Kidney epithelial cell (primary cell): ENCODE measurements around the gene ARHGAP19. TPM values are rescaled to one million over a fixed set of nuclear protein-coding genes. Genes with fewer than 3 reads are reported as not detected.

Experiments used
- DNase-seq: peaks from one replicate; pipeline ENCODE4 v3.0.0-alpha.2; 2010; ENCODE audit warnings: low read depth
- H3K27me3 ChIP-seq: 2 replicates; pipeline ENCODE4 v1.6.0; 2011; ENCODE audit warnings: low read length; ENCODE audit not compliant: control insufficient read depth, insufficient read depth
- H3K36me3 ChIP-seq: 2 replicates; pipeline ENCODE4 v1.5.1; 2011; ENCODE audit warnings: low read length; ENCODE audit not compliant: control insufficient read depth, insufficient read depth
- H3K4me3 ChIP-seq: 2 replicates; pipeline ENCODE4 v1.5.1; 2011; ENCODE audit warnings: low read depth, mild to moderate bottlenecking, control low read depth, low read length
- total RNA-seq: library from RNA; depleted of rRNA; stranded (reverse); fragments of >200 nt; gene quantifications from 2 replicates; pipeline ENCODE4 v1.2.3, GENCODE V29; 2015
- TF ChIP-seq, protein P1 (sequence below): IDR thresholded peaks from 2 replicates; pipeline ENCODE4 v1.5.1; 2011; ENCODE audit warnings: mild to moderate bottlenecking, moderate library complexity, low read length, control low read depth, inconsistent platforms; ENCODE audit not compliant: insufficient read depth, poor library complexity, severe bottlenecking

Gene ARHGAP19
- total RNA-seq, 1 donor from 2014 or later, result 5.4 TPM

DNA sequence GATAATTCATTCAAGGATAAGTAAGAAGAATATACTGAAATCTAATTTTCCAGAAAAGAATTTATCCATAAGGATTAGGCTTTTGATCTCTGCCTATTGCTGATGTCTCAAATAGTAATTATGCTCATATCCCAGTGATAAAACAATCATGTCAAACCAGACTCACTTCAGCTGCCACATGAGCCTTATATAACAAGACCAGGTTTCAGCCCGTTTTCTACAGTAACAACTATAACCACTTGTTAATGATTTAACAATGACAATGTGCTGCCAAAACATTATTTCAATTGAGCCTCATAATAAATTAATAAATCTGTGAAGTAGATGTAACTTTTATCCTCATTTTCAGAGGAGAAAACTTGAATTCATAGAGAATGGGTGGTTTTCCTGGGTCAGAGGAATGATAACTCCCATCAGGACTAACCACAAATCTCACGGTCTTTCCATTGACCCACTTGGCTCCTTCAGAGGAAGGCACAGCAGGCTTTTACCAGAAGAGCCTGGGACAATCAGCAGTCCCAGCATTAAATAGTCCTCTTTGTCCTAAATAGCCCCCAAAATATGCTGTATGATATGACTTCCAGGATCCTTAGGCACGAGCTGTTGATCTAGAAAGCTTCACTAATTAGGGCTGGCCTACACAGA, 64.2 kb downstream of the ARHGAP19 start:
- Histone ChIP-seq H3K27me3 (no peaks in the 10 kb centered on the region), H3K36me3 (no peaks in the 10 kb centered on the region), H3K4me3 (no peak overlapping the region)
- no peak for DNase-seq
- TF ChIP-seq, protein P1, sequence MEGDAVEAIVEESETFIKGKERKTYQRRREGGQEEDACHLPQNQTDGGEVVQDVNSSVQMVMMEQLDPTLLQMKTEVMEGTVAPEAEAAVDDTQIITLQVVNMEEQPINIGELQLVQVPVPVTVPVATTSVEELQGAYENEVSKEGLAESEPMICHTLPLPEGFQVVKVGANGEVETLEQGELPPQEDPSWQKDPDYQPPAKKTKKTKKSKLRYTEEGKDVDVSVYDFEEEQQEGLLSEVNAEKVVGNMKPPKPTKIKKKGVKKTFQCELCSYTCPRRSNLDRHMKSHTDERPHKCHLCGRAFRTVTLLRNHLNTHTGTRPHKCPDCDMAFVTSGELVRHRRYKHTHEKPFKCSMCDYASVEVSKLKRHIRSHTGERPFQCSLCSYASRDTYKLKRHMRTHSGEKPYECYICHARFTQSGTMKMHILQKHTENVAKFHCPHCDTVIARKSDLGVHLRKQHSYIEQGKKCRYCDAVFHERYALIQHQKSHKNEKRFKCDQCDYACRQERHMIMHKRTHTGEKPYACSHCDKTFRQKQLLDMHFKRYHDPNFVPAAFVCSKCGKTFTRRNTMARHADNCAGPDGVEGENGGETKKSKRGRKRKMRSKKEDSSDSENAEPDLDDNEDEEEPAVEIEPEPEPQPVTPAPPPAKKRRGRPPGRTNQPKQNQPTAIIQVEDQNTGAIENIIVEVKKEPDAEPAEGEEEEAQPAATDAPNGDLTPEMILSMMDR, result no peak

DNA sequence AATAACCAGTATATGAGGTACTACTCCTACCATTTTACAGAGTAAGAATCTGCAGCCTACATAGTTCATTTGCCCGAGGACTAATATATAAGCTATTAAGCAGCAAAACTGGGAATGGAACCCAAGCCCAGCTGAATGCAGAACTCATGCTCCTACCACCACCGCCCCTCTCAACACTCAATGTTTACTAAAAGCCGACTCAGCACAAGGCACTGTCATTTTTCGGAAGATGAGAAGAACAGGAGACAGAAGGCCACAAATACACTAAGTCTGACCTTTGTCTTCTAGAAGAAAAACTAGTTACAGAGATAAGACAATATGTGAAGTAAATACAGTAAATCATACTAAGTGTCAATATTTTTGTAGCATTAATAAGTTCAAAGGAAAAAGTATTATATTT, 66.0 kb downstream of the ARHGAP19 start:
- TF ChIP-seq, protein P1, result no peak
- no peak for DNase-seq
- no peaks in the 10 kb centered on the region for H3K36me3 ChIP-seq

DNA sequence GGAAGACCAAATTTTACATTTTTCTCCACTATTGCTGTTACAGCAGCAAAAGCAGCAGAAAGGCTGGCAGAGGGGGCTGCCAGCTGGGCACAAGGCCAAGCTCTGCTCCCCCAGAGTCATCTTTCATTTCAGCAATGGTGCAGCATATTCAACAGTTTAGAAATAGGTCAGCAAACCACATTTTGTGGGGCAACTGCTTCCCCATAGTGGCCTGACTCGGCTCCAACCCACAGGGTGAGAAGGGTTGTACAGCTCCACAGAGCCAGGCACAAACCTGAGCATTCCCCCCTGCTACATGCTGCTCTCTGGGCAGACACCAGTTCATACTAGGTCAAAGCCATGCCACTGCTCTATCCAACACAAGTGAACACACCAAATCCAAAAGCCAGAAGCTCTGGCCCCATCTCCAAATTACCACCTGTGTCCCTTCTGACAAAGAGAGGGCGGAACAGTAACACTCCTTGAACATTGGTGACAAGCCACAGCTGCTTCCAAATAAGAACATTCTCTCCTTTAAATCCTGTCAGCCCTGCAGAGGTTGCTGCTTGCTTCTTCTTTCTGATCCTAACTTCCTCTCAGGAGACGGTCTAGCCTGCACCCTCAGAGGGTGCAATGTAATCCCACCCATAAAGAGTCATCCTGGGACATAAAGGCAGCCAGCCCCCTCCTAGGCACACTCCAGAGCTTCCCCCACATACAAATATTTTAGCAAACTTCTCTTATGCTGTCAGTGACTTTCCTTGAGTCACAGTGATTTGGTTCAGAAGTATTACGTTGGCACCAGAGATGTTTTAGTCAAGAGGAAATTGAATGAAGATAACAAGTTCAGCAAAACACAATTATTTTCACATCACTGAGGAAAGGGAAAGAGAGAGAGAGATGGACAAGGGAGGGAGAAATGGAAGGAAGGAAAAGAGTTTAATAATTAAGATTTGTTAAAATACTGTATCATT, 67.7 kb downstream of the ARHGAP19 start:
- no peak for DNase-seq
- H3K27me3 ChIP-seq, result no peaks in the 10 kb centered on the region
- no peaks in the 10 kb centered on the region for H3K36me3 ChIP-seq
- TF ChIP-seq, protein P1, result no peak
- H3K4me3 ChIP-seq, result no peak overlapping the region

More for the DNA sequence above, 66.0 kb downstream of the ARHGAP19 start:
- Histone ChIP-seq H3K27me3 (no peaks in the 10 kb centered on the region), H3K4me3 (no peak overlapping the region)

DNA sequence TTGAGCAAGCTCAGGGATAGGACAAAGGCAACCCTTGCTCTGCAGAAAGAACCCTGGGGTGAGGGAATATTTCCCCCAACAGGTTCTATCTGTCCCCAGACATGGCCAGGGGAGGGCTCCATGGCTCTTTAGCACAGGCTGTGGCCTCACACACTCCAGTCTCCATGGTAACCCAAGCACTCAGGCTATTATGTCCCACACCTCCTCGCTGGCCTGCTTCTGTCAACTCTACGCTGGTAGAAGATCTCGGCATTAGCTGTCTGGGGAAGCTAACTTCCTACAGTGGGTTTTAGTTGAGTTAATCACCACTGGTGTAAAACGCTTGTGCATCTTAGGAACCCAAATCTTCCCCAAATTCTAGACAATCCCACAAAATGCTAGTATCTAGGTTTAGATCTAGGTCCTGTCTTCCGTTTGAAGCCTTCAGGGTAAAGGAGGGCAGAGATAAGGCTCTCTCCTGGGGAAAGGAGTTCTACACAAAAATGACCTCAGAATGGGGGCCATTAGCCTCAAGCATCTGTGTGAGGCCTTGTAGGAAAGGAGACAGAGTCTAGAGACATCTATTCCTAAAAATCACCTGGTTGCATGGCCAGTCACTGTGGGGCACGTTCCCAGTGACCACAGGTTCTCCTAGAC, 70.0 kb downstream of the ARHGAP19 start:
- Histone ChIP-seq H3K27me3 (no peaks in the 10 kb centered on the region), H3K4me3 (no peak overlapping the region), H3K36me3 (no peaks in the 10 kb centered on the region)
- DNase-seq, result no peak
- TF ChIP-seq, protein P1, result no peak

DNA sequence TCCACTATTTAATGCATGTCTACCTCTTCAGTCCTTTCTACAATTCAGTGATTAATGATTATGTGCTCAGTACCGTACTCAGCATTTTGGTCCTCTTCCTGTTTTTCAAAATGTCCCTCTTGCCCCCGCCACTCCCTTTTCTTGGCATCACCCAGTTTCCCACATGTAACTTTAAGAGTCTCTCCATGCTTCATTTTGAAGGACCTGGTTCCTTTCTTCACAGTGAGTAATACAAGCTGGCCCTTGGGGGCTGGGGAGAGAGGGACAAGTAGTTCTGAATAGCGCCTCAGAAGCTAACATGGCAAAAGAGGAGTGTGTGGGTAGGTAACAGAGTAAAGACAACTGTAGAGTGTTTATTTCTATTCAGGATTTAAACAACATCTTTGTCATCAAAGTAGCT, 72.1 kb downstream of the ARHGAP19 start:
- H3K27me3 ChIP-seq, result no peaks in the 10 kb centered on the region
- DNase-seq, result no peak
- H3K36me3 ChIP-seq, result no peaks in the 10 kb centered on the region
- TF ChIP-seq, protein P1, result no peak
- H3K4me3 ChIP-seq, result no peak overlapping the region
